Measurements from ENCODE around the gene POLR1E.

- TF ChIP-seq YY1 (IDR thresholded peaks at IDR 0.05; ENCODE audit: insufficient read depth, insufficient read length) (no peak), ZNF274 (IDR thresholded peaks at IDR 0.05; ENCODE audit: low read depth, low read length) (no peak), SUZ12 (IDR thresholded peaks at IDR 0.05; ENCODE audit: extremely low read depth, insufficient read depth, insufficient read length) (no peak)
Observed at GRCh38 chr9:37517923-37518322, 32.2 kb downstream of the POLR1E start.
